Measurements from ENCODE around the gene SPATC1L.
"Not testable (repeated sequence)": the region's sequence is repeated elsewhere in the genome, so short reads cannot be mapped to it uniquely, and the experiment has no call there.

The SPATC1L gene

DNA sequence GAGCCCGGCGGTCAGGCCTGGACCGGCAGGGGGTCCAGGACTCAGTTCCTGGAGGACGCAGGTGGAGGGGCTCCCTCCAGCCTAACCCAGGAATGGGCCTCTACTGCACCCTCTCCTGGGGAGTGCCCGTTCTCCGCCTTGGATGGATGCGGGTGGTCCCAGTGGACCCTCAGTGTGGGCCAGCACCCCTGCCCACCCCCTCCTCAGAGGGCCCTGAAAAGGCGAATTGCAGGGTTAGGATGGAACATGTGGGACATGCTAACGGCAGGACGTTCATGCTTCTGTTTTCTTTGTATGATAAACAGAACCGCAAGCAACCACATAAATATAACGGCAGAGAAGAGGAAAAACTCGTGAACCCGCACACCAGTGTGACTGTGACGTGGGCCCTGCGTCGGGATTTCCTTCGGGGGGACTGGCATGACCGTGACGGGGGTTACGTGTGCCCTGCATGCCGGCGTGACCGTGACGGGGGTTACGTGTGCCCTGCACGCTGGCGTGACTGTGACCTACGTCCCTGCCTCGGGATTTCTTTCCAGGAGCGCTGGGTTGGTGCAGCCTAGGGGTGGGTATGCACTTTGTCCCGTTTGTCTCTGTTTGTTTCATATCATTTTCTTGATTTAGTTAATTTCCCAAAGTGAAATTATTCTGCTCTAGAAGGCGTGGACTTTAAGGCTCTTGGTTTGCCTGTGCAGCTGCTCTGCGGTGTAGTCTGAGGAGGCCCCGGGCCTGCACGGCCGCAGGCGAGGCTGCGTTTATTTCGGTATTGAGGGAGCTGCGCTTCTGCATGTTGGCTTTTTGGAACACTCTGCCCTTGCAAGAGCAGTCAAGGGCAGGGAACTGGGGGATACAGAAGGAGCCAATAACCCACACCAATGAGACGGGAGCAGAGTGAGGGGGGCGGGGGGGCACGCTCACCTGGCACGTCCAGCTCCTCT is 32.0 kb downstream of the SPATC1L start:
- in situ Hi-C loops (cut with MboI; ENCODE audit: low sequenced_read_pairs): no loop called here

DNA sequence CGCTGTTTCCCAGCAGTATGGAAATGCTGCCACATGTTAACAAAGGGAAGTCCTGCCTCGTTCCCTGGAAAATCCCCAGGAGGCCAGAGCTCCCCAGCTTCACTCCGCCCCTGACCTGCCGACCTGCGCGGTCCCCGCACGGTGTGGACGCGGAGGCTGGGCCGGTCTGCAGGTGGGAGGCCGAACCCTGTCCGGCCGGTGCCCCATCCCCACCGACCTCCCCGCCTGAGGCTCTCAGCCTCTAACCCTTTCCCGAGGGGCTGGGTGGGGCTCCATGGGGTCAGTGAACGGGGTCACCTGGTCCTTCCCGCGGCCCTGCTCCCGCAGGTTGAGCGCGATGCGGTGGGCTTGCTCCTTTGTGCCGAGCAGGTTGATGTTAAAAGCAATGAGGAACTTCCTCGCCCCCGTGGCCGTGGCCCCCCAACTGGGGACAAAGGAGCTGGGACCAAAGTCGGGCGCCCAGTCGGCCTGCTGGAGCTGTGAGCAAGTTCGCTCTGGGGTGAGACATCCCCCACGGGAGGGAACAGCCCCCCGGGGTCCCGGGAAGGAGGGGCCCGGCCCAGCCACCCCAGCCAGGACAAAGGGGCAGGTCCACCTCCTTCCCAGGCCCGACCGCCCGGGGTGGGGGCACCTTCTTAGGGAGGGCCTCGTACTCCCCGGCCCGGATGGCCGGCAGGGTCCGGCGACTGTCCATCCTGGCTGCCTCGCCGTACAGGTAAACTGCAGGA is 32.8 kb downstream of the SPATC1L start:
- in situ Hi-C loops (cut with MboI; ENCODE audit: low sequenced_read_pairs): no loop called here

DNA sequence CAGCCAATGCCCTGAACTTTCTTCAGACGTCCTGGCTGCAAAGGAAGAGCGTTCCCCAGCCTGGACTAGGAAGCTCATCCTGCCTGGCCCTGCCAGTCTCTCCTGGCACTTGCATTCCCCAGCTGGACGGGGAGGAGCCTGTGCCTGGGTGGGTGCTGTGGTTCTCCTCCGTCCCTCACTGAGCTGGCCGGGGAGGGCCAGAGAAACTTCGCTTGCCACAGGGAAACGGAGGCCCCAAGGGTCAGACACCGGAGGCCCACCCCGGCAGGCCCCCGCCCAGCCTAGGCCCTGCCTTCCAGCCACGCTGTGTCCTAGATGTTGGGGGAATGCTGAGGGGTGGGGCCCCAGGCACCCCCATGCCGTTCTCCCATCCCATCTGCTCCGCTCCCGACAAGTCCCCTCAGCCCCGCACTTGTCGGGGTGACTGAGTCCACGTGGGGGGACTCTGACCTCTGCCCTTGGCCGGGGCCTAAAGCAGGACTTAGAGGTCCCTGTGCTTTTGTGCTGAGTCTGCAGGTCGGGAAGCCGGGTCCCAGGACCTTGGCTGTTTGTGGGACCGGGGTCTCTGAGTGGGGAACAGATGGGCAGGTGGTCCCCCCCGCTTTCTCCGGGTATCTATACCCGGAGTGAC is 33.7 kb downstream of the SPATC1L start:
- in situ Hi-C loops (cut with MboI; ENCODE audit: low sequenced_read_pairs): no loop called here

DNA sequence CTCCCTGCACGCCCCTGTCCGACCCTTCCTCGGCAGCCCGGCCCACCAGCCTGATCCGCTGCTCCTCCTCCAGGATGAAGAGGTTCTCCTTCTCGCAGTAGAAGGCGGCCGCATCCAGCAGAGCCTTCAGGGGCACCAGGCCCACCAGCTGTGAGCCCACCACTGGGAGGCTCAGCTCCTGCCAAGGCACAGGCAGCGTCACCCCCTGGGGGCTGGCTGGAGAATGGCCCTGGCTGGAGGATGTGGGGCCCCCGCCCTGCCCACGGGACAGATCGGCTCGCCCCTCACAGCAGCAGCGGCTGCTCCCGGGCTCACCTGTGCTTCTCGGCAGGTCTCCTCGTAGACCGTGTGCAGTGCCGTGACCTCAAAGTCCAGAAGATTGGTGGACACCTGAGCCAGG is 34.2 kb downstream of the SPATC1L start:
- in situ Hi-C loops (cut with MboI; ENCODE audit: low sequenced_read_pairs): no loop called here

DNA sequence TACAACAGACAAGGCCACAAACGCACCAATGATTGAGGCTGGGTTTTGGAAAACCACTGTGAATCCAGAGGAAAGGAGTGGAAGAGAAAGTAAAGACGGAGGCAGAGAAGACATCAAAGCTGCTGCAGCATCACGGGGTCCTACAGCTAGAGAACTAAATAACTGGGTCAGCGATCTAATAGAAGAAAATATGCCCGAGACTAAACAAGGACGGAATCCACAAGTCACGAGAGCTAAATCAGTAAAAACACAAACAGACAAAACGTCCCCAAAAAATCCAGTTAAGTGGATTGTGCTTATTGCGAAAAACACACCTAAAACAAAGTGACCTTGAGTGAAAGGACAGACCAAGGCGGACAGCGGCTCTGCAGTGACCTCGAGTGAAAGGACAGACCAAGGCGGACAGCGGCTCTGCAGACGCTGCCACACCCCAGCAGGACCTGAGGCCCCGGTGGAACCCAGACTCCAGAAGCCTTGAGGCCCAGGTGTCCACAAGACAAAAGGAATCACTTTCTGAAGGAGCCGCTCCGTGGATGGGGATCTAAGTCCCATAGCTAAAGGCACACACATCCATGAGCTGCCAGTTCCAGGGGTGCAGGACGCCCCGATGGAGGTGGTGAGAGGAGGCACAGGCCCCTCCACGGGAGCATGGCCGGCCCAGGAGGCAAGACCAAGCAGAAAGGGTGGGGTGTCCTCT is 34.9 kb downstream of the SPATC1L start:
- in situ Hi-C loops (cut with MboI; ENCODE audit: low sequenced_read_pairs): no loop called here

DNA sequence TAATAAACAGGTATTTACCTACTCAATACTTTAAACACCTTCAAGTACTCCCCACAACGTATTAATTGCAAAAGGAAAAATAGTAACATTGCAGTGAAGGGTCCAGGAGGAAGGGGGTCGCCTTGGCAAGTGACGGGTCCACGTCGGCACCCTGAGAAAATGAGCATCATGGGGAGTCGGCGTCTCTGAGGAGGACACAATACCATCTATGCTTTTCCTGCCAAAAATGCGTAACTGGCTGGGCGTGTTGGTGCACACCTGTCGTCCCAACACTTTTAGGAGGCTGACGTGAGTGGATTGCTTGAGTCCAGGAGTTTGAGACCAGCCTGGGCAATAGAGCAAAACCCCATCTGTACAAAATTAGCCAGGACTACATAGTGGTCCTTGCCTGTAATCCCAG is 36.2 kb downstream of the SPATC1L start:
- in situ Hi-C loops (cut with MboI; ENCODE audit: low sequenced_read_pairs): no loop called here

DNA sequence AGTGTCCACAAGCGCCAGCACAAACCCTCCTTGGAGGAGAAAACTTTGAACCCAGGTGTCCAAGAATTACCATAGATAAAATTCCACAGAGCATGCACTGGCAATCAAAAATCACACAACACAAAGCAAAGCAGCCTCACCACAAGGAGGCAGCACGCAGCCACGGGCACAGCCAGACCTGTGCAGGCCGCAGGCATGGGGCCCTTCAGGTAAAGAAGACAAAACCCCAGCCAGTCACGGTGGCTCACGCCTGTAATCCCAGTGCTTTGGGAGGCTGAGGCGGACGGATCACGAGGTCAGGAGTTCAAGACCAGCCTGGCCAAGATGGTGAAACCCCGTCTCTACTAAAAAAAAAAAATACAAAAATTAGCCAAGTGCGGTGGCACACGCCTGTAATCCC is 36.8 kb downstream of the SPATC1L start:
- in situ Hi-C loops (cut with MboI; ENCODE audit: low sequenced_read_pairs): not testable (repeated sequence)

DNA sequence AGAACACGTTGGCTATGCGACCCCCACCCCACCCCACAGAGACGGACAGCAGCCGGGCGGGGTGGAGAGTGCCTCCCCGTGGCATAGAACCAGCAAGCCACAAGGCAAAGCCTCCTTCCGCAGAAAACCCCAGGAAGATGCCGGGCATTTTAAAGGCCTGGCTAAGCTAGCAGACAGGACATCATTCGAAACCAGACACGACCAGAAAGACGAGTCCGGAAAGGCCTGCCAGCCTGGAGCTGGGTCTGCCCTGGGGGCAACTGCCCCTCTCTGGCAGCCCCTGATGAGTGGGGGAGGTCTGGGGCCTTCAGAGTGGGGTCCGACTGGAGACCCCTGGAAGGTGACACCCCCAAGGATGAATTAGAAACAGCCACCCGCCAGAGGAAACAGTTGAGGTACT is 37.4 kb downstream of the SPATC1L start:
- in situ Hi-C loops (cut with MboI; ENCODE audit: low sequenced_read_pairs): no loop called here

DNA sequence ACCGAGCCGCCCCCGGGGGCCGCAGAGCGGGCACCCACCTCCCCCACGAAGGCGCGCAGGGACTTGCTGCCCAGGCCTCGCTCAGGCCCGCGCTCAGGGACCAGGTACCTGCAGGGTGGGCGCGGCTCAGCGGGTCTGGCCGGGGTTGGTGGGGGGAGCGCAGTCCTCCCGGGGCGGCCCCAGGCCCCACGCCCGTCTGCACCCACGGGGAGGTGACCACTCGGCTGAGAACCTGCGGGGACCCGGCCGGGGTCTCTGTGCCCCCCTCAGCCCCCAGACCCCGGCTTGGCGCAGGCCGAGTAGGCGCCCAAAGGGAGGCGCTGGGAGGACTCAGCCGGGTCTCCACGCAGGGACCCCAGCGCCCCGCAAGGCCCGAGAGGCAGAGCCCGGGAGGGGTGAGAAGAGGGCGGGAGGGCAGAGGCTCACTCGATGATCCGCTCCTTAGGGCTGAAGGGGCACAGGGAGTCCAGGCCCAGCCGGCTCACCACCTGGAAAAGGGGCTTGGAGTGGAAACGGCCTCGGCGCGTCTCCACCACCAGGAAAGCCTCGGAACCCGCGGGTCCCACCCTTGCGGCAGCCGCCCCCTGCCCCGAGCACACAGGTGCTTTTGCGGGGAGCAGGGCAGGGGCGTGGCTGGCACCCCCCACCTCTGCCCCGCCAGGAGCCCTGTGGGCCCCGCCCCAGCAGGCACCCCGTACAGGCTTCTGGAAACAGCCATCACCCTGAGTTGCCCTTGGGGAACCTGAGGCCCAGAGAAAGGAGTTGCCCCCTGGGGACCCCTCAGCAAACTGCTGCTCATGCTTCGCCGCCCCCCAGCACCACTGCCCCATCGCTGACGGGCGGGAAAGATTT is 38.2 kb downstream of the SPATC1L start:
- in situ Hi-C loops (cut with MboI; ENCODE audit: low sequenced_read_pairs): no loop called here

DNA sequence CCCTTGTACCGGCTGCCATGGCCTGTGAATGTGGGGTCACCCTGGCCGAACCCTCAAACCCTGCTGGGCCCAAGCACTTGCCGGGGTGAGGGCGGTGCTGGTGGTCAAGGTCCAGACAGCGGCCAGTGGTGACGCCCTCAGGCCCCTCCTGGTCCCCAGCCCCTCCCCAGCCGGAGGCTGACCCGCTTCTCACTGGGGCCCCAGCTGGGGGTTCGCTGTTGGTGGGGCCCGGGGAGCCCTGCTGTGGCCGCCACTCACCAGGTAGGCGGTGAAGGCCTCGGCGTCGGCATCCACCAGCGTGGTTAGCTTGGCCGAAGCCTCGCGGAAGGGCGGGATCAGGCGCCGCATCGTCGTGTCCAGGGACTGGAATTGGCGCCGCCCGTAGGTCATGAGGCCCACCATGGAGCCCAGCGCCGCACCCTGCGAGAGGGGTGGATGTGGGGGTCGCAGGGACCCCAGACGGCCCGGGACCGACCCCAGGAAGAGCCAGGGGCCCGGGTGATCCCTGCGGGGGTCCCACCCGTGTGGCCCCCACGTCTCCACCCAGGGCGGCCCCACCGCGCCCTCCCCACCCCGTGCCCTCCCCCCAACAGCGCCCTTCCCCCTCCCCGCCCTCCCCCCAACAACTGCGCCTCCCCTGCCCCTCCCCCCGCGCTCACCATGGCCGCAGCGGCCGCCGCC is 39.0 kb downstream of the SPATC1L start:
- in situ Hi-C loops (cut with MboI; ENCODE audit: low sequenced_read_pairs): no loop called here

DNA sequence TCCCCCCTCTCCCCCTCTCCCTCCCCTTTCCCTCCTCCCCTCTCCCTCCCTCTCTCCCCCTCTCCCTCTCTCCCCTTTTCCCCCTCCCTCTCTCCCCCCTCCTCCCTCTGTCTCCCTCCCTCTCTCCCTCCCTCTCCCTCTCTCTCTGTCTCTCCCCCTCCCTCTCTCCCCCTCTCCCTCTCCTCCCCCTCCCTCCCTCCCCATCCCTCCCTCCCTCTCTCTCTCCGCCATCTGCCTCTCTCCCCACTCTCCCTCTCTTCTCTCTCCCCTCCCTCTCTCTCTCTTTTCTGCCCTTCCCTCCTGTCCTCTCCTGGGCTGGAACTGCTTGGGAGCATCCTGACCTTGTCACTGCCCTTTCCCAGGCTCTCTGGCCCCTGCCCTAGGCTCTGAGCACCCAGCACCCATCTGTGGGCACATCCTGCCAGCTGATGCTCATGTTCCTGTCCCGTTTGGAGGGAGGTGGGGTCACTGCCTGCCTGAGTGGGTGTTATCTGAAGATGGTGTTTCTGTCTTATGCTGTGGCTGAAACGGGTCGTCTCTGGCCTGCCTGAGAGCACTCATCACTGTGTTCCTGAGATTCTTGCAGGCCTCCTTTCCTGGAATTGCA is 39.7 kb downstream of the SPATC1L start:
- in situ Hi-C loops (cut with MboI; ENCODE audit: low sequenced_read_pairs): no loop called here

DNA sequence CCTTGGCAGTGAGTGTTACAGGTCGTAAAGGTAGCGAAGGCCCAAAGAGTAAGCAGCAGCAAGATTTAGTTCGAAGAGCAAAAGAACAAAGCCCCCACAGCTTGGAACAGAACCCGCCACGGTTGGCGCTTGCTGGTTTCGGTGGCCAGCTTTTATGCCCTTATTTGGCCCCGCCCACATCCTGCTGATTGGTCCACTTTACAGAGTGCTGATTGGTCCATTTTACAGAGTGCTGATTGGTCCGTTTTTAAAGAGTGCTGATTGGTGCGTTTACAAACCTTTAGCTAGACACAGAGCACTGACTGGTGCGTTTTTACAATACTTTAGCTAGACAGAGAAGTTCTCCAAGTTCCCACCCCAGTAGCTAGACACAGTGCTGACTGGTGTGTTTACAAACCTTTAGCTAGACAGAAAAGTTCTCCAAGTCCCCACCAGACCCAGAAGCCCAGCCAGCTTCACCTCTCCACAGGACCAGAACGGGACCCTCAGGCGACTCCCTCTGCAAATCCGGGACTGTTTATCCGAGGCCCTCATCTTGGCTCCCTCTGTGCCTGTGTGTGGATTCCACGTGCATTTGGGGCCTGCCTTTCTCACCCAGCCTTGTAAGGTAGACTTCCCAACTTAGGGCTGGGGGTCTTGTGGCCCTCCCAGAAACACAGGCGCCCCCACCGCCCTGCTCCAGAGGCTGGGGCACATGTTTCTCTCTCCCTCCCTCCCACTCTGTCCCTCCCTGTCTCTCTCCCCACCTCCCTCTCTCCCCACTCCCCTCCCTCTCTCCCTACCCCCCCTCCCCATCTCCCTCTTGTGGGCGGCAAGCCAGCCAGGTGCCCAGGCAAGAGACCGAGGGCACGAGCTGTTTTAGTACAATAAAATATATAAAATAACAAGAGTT is 41.4 kb downstream of the SPATC1L start:
- in situ Hi-C loops (cut with MboI; ENCODE audit: low sequenced_read_pairs): no loop called here

DNA sequence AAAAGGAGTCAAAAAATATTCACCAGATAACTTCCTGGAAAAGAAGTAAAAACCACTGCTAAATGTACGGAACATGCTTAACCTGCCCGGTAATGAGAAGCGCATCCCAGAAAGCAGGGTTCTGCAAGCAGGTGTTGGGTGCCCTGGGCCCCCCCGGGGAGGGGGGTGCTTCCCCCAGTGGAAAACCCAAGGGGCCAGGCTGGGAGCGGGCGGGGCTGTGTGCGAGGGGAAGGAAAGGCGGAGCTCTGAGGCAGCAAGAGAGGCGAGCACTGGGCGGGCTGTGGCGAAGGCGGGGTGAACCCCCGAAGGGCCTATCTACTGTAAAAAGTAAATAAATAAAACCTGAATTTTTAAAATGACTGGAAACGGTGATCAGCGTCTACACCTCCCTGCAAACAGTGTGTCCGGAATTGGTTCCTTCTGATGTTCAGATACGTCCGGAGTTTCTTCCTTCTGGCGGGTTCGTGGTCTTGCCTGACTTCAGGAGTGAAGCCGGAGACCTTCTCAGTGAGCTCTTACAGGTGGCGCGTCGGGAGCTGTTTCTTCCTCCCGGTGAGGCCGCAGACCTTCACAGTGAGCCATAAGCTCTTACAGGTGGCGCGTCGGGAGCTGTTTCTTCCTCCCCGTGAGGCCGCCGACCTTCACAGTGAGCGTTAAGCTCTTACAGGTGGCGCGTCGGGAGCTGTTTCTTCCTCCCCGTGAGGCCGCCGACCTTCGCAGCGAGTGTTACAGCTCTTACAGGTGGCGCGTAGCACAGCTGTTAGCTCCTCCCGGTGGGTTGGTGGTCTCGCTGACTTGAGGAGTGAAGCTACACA is 42.3 kb downstream of the SPATC1L start:
- in situ Hi-C loops (cut with MboI; ENCODE audit: low sequenced_read_pairs): no loop called here

DNA sequence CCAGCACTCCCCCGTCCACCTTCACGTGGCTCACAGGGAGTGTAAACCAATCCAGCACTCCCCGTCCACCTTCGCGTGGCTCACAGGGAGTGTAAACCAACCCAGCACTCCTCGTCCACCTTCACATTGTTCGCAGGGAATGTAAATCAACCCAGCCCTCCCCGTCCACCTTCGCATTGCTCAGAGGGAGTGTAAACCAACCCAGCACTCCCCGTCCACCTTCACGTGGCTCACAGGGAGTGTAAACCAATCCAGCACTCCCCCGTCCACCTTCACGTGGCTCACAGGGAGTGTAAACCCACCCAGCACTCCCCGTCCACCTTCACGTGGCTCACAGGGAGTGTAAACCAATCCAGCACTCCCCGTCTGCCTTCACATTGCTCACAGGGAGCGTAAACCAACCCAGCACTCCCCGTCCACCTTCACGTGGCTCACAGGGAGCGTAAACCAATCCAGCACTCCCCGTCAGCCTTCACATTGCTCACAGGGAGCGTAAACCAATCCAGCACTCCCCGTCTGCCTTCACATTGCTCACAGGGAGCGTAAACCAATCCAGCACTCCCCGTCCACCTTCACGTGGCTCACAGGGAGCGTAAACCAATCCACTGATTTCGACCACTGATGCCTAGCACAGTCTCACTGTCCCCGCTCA is 43.8 kb downstream of the SPATC1L start:
- in situ Hi-C loops (cut with MboI; ENCODE audit: low sequenced_read_pairs): not testable (repeated sequence)

DNA sequence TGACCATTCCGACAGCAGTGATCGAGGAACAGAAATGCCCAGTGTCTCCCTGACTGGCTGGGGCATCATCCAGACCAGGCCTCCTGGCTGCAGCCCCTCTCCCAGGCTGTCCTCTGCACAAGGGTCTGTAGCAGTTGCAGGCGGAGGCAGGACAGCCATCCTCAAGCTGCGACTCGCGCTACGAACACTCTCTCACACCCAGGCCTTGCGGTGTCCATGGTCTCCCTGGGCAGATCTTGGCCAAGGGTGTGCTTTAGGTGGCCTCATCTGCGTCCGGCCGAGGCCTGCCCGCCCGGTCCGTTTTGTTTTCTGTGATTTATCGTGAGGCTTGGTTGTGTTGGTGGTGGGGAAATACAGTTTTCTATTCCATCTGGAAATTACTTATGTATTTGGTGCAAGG is 44.6 kb downstream of the SPATC1L start:
- in situ Hi-C loops (cut with MboI; ENCODE audit: low sequenced_read_pairs): no loop called here

DNA sequence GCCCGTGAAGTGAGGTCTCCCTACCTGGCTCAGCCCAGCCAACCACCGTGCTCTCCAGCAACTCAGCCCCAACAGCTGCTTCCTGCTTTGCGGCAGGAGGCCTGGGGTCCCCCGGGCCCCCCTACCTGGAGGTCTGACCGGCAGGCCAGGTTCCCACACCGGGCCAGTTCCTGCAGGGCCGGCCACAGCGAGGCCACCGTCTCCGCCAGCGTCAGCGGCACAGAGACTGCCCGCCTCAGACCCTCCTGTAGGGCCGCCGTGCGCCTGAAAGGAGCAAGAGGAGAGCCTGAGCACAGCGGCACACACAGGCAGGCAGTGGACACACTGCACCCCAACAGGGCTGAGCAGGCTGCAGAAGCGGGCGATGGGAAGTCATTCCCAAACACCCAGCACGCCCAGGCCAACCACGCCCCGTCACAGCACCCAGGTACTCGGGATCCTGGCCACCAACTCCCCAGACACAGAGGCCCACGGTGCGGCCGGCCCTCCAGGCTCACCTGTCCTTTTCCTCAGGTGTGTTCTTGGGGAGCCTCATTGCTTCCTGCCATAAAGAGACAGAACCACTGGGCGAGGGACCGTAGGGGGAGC is 45.8 kb downstream of the SPATC1L start:
- in situ Hi-C loops (cut with MboI; ENCODE audit: low sequenced_read_pairs): no loop called here

DNA sequence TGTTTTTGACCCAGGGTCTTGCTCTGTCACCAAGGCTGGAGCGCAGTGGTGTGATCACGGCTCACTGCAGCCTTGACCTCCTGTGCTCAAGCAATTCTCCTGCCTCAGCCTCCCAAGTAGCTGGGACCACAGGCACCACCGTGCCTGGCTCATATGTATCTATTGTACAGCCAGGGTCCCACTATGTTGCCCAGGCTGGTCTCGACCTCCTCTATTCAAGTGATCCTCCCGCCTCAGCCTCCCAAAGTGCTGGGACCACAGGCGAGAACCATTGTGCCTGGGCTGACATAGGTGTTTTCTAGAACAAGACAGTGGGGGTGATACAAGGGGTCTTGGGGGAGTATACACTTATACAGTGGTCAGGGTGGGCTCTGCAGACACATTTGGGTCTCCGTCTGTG is 46.4 kb downstream of the SPATC1L start:
- in situ Hi-C loops (cut with MboI; ENCODE audit: low sequenced_read_pairs): no loop called here

All from hTERT RPE-1 (cell line).